ENCODE results near the gene EPC2.

GRCh38 chr2:148746973-148747372 is 102.4 kb downstream of the EPC2 start:
- TF ChIP-seq, protein P1, sequence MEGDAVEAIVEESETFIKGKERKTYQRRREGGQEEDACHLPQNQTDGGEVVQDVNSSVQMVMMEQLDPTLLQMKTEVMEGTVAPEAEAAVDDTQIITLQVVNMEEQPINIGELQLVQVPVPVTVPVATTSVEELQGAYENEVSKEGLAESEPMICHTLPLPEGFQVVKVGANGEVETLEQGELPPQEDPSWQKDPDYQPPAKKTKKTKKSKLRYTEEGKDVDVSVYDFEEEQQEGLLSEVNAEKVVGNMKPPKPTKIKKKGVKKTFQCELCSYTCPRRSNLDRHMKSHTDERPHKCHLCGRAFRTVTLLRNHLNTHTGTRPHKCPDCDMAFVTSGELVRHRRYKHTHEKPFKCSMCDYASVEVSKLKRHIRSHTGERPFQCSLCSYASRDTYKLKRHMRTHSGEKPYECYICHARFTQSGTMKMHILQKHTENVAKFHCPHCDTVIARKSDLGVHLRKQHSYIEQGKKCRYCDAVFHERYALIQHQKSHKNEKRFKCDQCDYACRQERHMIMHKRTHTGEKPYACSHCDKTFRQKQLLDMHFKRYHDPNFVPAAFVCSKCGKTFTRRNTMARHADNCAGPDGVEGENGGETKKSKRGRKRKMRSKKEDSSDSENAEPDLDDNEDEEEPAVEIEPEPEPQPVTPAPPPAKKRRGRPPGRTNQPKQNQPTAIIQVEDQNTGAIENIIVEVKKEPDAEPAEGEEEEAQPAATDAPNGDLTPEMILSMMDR (IDR thresholded peaks at IDR 0.05), result no peak
- TF ChIP-seq, protein P2, sequence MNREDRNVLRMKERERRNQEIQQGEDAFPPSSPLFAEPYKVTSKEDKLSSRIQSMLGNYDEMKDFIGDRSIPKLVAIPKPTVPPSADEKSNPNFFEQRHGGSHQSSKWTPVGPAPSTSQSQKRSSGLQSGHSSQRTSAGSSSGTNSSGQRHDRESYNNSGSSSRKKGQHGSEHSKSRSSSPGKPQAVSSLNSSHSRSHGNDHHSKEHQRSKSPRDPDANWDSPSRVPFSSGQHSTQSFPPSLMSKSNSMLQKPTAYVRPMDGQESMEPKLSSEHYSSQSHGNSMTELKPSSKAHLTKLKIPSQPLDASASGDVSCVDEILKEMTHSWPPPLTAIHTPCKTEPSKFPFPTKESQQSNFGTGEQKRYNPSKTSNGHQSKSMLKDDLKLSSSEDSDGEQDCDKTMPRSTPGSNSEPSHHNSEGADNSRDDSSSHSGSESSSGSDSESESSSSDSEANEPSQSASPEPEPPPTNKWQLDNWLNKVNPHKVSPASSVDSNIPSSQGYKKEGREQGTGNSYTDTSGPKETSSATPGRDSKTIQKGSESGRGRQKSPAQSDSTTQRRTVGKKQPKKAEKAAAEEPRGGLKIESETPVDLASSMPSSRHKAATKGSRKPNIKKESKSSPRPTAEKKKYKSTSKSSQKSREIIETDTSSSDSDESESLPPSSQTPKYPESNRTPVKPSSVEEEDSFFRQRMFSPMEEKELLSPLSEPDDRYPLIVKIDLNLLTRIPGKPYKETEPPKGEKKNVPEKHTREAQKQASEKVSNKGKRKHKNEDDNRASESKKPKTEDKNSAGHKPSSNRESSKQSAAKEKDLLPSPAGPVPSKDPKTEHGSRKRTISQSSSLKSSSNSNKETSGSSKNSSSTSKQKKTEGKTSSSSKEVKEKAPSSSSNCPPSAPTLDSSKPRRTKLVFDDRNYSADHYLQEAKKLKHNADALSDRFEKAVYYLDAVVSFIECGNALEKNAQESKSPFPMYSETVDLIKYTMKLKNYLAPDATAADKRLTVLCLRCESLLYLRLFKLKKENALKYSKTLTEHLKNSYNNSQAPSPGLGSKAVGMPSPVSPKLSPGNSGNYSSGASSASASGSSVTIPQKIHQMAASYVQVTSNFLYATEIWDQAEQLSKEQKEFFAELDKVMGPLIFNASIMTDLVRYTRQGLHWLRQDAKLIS (CRISPR knock-in tag; IDR thresholded peaks at IDR 0.05; ENCODE audit: borderline replicate concordance), result no peak
- TF ChIP-seq, protein P3, sequence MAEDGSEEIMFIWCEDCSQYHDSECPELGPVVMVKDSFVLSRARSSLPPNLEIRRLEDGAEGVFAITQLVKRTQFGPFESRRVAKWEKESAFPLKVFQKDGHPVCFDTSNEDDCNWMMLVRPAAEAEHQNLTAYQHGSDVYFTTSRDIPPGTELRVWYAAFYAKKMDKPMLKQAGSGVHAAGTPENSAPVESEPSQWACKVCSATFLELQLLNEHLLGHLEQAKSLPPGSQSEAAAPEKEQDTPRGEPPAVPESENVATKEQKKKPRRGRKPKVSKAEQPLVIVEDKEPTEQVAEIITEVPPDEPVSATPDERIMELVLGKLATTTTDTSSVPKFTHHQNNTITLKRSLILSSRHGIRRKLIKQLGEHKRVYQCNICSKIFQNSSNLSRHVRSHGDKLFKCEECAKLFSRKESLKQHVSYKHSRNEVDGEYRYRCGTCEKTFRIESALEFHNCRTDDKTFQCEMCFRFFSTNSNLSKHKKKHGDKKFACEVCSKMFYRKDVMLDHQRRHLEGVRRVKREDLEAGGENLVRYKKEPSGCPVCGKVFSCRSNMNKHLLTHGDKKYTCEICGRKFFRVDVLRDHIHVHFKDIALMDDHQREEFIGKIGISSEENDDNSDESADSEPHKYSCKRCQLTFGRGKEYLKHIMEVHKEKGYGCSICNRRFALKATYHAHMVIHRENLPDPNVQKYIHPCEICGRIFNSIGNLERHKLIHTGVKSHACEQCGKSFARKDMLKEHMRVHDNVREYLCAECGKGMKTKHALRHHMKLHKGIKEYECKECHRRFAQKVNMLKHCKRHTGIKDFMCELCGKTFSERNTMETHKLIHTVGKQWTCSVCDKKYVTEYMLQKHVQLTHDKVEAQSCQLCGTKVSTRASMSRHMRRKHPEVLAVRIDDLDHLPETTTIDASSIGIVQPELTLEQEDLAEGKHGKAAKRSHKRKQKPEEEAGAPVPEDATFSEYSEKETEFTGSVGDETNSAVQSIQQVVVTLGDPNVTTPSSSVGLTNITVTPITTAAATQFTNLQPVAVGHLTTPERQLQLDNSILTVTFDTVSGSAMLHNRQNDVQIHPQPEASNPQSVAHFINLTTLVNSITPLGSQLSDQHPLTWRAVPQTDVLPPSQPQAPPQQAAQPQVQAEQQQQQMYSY (CRISPR knock-in tag; IDR thresholded peaks at IDR 0.05), result no peak
- no peak for TF ChIP-seq SMAD4 (CRISPR knock-in tag; IDR thresholded peaks at IDR 0.05)

Data from WTC11 (cell line).